HCT116 (cell line): ENCODE data around the gene CCDC40. TPM values are rescaled to one million over a fixed set of nuclear protein-coding genes. Genes with fewer than 3 reads are reported as not detected.

Experiments used
- ATAC-seq: fragments of 200-7000 bp; cut with Tn5 transposase; 2 replicates; pipeline ENCODE4 v1.9.1; 2020; ENCODE audit warnings: mild to moderate bottlenecking, moderate library complexity
- BruUV-seq: library from RNA; stranded (reverse); fragments of 400-500 nt; replicated peaks from 2 replicates; lab custom pipeline; 2021; lab: Mats Ljungman, UMichigan
- CTCF ChIA-PET: fragments of 300-600 bp; sonication (Branson Sonifier 250); formaldehyde crosslinking; loops from one replicate; lab custom pipeline; 2021; ENCODE audit warnings: antibody characterized with exemption; lab: Charles Lee
- POLR2A ChIA-PET: fragments of 300-600, 350-600 bp; sonication (Branson Sonifier 250); formaldehyde crosslinking; loops from one replicate; lab custom pipeline; 2021; ENCODE audit warnings: antibody characterized with exemption; lab: Charles Lee
- RAD21 ChIA-PET, 2 experiments: fragments of 300-600 bp; sonication (Branson Sonifier 250); formaldehyde crosslinking; loops; one replicate each; lab custom pipeline; 2023; ENCODE audit warnings: low total read pairs in 2 of 2; ENCODE audit not compliant: uncharacterized antibody in 2 of 2, unreplicated experiment in 2 of 2, low non-redundant PET in 1 of 2; lab: Charles Lee
- DNase-seq: peaks from one replicate; pipeline ENCODE4 v3.0.0-alpha.2; 2010; ENCODE audit warnings: low read depth, low spot score
- H2AFZ ChIP-seq: fragments of 200-600 bp; shearing (Covaris generic), sonication (generic); 2 replicates; pipeline ENCODE4 v1.6.1; 2017; ENCODE audit warnings: low read depth, mixed run types, mixed read lengths, antibody characterized with exemption, low read length; ENCODE audit not compliant: poor library complexity, severe bottlenecking
- H3K27ac ChIP-seq: 2 replicates; pipeline ENCODE4 v1.5.1; 2012; ENCODE audit warnings: low read depth, low read length
- H3K27me3 ChIP-seq: fragments of 200-600 bp; sonication (generic); 2 replicates; pipeline ENCODE4 v1.6.1; 2016; ENCODE audit warnings: mixed run types, low read length, mixed read lengths; ENCODE audit not compliant: insufficient read depth
- H3K36me3 ChIP-seq, 2 experiments: fragments of 200-500 bp in 1 of 2; fragments of 200-600 bp in 1 of 2; sonication (Bioruptor generic) in 1 of 2; sonication (generic) in 1 of 2; 2 replicates each; pipeline versions ENCODE4 v1.5.1 to v1.6.1; 2014 to 2016; ENCODE audit warnings: low read length in 2 of 2, inconsistent platforms in 1 of 2, mixed read lengths in 1 of 2, mixed run types in 1 of 2; ENCODE audit not compliant: insufficient read depth in 2 of 2, control insufficient read depth in 1 of 2
- H3K4me1 ChIP-seq, 2 experiments: fragments of 200-600 bp in 1 of 2; sonication (generic) in 1 of 2; 2 replicates each; pipeline versions ENCODE4 v1.5.1 to v1.6.1; 2012 to 2017; ENCODE audit warnings: low read length in 2 of 2, inconsistent platforms in 1 of 2, mild to moderate bottlenecking in 1 of 2, mixed read lengths in 1 of 2, mixed run types in 1 of 2, moderate library complexity in 1 of 2; ENCODE audit not compliant: insufficient read depth in 2 of 2, control insufficient read depth in 1 of 2
- H3K4me2 ChIP-seq: fragments of 200-600 bp; sonication (generic); 2 replicates; pipeline ENCODE4 v1.6.1; 2017; ENCODE audit warnings: mixed run types, low read length, mixed read lengths
- H3K4me3 ChIP-seq, 2 experiments: fragments of 200-600 bp in 1 of 2; sonication (generic) in 1 of 2; replicated peaks in 1 of 2; 2 replicates each; pipeline ENCODE4 v1.5.1; 2011 to 2016; ENCODE audit warnings: low read length in 2 of 2, control low read depth in 1 of 2, low read depth in 1 of 2, mild to moderate bottlenecking in 1 of 2, mixed read lengths in 1 of 2, mixed run types in 1 of 2
- H3K79me2 ChIP-seq: fragments of 200-600 bp; sonication (generic); 2 replicates; pipeline ENCODE4 v1.6.1; 2017; ENCODE audit warnings: mild to moderate bottlenecking, mixed run types, low read length, moderate library complexity, mixed read lengths; ENCODE audit not compliant: insufficient read depth
- H3K9ac ChIP-seq: fragments of 200-600 bp; sonication (generic); 2 replicates; pipeline ENCODE4 v1.6.1; 2016; ENCODE audit warnings: low read length, mixed read lengths
- H3K9me2 ChIP-seq: fragments of 200-600 bp; sonication (generic), shearing (Covaris generic); 2 replicates; pipeline ENCODE4 v1.6.1; 2017; ENCODE audit warnings: mixed run types, mild to moderate bottlenecking, moderate library complexity; ENCODE audit not compliant: insufficient read depth
- H3K9me3 ChIP-seq, 2 experiments: fragments of 200-500 bp in 1 of 2; fragments of 200-600 bp in 1 of 2; sonication (Bioruptor generic) in 1 of 2; sonication (generic) in 1 of 2; 2 replicates each; pipeline ENCODE4 v1.6.1; 2014 to 2017; ENCODE audit warnings: low read length in 2 of 2, mixed read lengths in 2 of 2, inconsistent platforms in 1 of 2, low read depth in 1 of 2, mild to moderate bottlenecking in 1 of 2, mixed run types in 1 of 2, moderate library complexity in 1 of 2; ENCODE audit not compliant: control insufficient read depth in 1 of 2, insufficient read depth in 1 of 2
- H4K20me1 ChIP-seq: fragments of 200-600 bp; sonication (generic), shearing (Covaris generic); 2 replicates; pipeline ENCODE4 v1.6.1; 2017; ENCODE audit warnings: mixed run types, mild to moderate bottlenecking, moderate library complexity; ENCODE audit not compliant: insufficient read depth
- EZH2phosphoT487 ChIP-seq: fragments of 200-600 bp; IDR thresholded peaks from 2 replicates; pipeline ENCODE4 v1.6.1; 2018; ENCODE audit warnings: antibody characterized with exemption, borderline replicate concordance
- TCF7L2 ChIP-seq: IDR thresholded peaks from 2 replicates; pipeline ENCODE4 v1.7.0; 2011; ENCODE audit warnings: borderline replicate concordance, inconsistent platforms; ENCODE audit not compliant: insufficient read depth, insufficient read length; ENCODE audit errors: extremely low read depth
- intact Hi-C: fragments of 100-400 bp; cut with micrococcal nuclease; formaldehyde crosslinking; loops from 2 replicates; pipeline ENCODE4 v1.10.0; 2022
- total RNA-seq: library from RNA; stranded (reverse); gene quantifications from one replicate; pipeline ENCODE4 v1.2.1, GENCODE V29; 2021; ENCODE audit not compliant: unreplicated experiment
- TF ChIP-seq, protein P1 (sequence below): IDR thresholded peaks from 2 replicates; pipeline ENCODE4 v1.6.1; 2012
- TF ChIP-seq, protein P2 (sequence below): IDR thresholded peaks from 2 replicates; pipeline ENCODE4 v1.6.1; 2012; ENCODE audit warnings: low read depth
- TF ChIP-seq, protein P3 (sequence below): IDR thresholded peaks from 2 replicates; pipeline ENCODE4 v1.6.1; 2011; ENCODE audit warnings: mild to moderate bottlenecking, low read length, moderate library complexity; ENCODE audit not compliant: insufficient replicate concordance; ENCODE audit errors: extremely low read depth

Gene CCDC40
- total RNA-seq, 1 experiment from 2014 or later = 10.3 TPM

DNA sequence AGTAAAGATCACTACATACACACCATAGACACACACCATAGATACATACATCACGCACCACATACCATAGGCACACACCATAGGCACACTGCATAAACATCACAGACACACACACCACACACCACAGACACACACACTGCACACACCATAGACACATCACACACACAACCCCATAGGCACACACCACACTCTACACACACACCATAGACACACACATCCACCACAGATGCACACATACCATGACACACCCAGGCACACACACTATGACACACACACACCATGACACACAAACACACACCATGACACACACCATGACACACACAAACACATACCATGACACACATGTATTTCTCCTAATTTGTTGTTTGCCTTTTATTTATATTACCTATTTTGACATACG lies 14.8 kb upstream of the CCDC40 start:
- Histone ChIP-seq H3K9me3 (no peaks in the 10 kb centered on the region), H3K9ac (no peak overlapping the region), H3K36me3 (no peaks in the 10 kb centered on the region), H3K27ac (no peak overlapping the region), H3K79me2 (peaks cover 5% of the 10 kb centered on the region; the same call in 1 of the 2 replicates), H3K4me1 (no peaks in the 10 kb centered on the region), H4K20me1 (no peaks in the 10 kb centered on the region), H2AFZ (no peak overlapping the region), H3K4me3 (no peak overlapping the region), H3K27me3 (no peaks in the 10 kb centered on the region)
- ATAC-seq = no peak
- intact Hi-C loops = no loop called here
- CTCF ChIA-PET = interaction anchor here (1.4 kb wide), 1 partner anchor 13 kb away, joined by 5 read pairs; no protein-coding TSS in a partner anchor
- POLR2A ChIA-PET = no interaction called here
- RAD21 ChIA-PET = no interaction called here
- BruUV-seq = no TSS peak
- TF ChIP-seq, protein P1, sequence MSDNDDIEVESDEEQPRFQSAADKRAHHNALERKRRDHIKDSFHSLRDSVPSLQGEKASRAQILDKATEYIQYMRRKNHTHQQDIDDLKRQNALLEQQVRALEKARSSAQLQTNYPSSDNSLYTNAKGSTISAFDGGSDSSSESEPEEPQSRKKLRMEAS = no peak
- TF ChIP-seq, protein P2, sequence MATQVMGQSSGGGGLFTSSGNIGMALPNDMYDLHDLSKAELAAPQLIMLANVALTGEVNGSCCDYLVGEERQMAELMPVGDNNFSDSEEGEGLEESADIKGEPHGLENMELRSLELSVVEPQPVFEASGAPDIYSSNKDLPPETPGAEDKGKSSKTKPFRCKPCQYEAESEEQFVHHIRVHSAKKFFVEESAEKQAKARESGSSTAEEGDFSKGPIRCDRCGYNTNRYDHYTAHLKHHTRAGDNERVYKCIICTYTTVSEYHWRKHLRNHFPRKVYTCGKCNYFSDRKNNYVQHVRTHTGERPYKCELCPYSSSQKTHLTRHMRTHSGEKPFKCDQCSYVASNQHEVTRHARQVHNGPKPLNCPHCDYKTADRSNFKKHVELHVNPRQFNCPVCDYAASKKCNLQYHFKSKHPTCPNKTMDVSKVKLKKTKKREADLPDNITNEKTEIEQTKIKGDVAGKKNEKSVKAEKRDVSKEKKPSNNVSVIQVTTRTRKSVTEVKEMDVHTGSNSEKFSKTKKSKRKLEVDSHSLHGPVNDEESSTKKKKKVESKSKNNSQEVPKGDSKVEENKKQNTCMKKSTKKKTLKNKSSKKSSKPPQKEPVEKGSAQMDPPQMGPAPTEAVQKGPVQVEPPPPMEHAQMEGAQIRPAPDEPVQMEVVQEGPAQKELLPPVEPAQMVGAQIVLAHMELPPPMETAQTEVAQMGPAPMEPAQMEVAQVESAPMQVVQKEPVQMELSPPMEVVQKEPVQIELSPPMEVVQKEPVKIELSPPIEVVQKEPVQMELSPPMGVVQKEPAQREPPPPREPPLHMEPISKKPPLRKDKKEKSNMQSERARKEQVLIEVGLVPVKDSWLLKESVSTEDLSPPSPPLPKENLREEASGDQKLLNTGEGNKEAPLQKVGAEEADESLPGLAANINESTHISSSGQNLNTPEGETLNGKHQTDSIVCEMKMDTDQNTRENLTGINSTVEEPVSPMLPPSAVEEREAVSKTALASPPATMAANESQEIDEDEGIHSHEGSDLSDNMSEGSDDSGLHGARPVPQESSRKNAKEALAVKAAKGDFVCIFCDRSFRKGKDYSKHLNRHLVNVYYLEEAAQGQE = no peak
- TF ChIP-seq, protein P3, sequence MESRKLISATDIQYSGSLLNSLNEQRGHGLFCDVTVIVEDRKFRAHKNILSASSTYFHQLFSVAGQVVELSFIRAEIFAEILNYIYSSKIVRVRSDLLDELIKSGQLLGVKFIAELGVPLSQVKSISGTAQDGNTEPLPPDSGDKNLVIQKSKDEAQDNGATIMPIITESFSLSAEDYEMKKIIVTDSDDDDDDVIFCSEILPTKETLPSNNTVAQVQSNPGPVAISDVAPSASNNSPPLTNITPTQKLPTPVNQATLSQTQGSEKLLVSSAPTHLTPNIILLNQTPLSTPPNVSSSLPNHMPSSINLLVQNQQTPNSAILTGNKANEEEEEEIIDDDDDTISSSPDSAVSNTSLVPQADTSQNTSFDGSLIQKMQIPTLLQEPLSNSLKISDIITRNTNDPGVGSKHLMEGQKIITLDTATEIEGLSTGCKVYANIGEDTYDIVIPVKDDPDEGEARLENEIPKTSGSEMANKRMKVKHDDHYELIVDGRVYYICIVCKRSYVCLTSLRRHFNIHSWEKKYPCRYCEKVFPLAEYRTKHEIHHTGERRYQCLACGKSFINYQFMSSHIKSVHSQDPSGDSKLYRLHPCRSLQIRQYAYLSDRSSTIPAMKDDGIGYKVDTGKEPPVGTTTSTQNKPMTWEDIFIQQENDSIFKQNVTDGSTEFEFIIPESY = no peak
- TF ChIP-seq TCF7L2 (no peak), EZH2phosphoT487 (no peak)
- TF ChIP-seq, all 23 proteins: peak for 0
- no peak for DNase-seq
- Histone ChIP-seq H3K4me2 (no peak overlapping the region), H3K9me2 (no peaks in the 10 kb centered on the region)
